Measurements from ENCODE around the gene MCF2L2. TPM values are rescaled to one million over a fixed set of nuclear protein-coding genes. Genes with fewer than 3 reads are reported as not detected.

MCF2L2 gene
- total and polyA plus RNA-seq, 2 donors (not counting 3 experiments of a cell fraction or from before 2014, with no cell fraction given), result 0.15 to 1.1 TPM

GRCh38 chr3:183332487-183332886 lies 95.9 kb downstream of the MCF2L2 start:
- no peaks in the 10 kb centered on the region for H4K20me1 ChIP-seq (replicated peaks; ENCODE audit: control insufficient read depth, extremely low read depth, insufficient read depth, low read length)
- H3K27ac ChIP-seq (ENCODE audit: insufficient read depth, low read depth, low read length), result no peak overlapping the region
- H3K9me3 ChIP-seq (replicated peaks; ENCODE audit: control insufficient read depth, insufficient read depth, low read length), result no peaks in the 10 kb centered on the region
- POLR2A ChIA-PET, result no interaction called here
- CTCF ChIA-PET, result no interaction called here
- H3K9ac ChIP-seq (replicated peaks; ENCODE audit: extremely low read depth, insufficient read depth, low read length), result no peak overlapping the region
- DNase-seq (ENCODE audit: low read depth, low spot score), result no peak
- no peak for FAIRE-seq
- dilution Hi-C loops (cut with MboI; ENCODE audit: extremely low pct_ligation_motif_present, low sequenced_read_pairs) (no loop called here), intact Hi-C loops (cut with micrococcal nuclease) (no loop called here)
- H3K36me3 ChIP-seq (ENCODE audit: control insufficient read depth in 2 of 2, extremely low read depth in 1 of 2, insufficient read depth in 2 of 2, low read length in 2 of 2), result no peaks in the 10 kb centered on the region
- no peaks in the 10 kb centered on the region for H3K9me1 ChIP-seq (replicated peaks; ENCODE audit: control insufficient read depth, extremely low read depth, insufficient read depth, low read length)
- no peak overlapping the region for H3K4me2 ChIP-seq (ENCODE audit: insufficient read depth, low read length)
- H3K4me3 ChIP-seq (replicated peaks in 1 of 3; ENCODE audit: insufficient read depth in 1 of 3, low read depth in 1 of 3, low read length in 3 of 3), result no peak overlapping the region
- BruUV-seq (replicated peaks), result no TSS peak
- no peaks in the 10 kb centered on the region for H3K27me3 ChIP-seq (ENCODE audit: control insufficient read depth in 2 of 2, insufficient read depth in 2 of 2, low read length in 2 of 2)
- no peaks in the 10 kb centered on the region for H3K79me2 ChIP-seq (ENCODE audit: control insufficient read depth, insufficient read depth, low read length)
- H2AFZ ChIP-seq (ENCODE audit: low read depth, low read length), result no peak overlapping the region
- peaks cover 16% of the 10 kb centered on the region for H3K4me1 ChIP-seq (ENCODE audit: control insufficient read depth, extremely low read depth, insufficient read depth, low read length)
- no peak for TF ChIP-seq POLR2AphosphoS5 (IDR thresholded peaks at IDR 0.05; ENCODE audit: insufficient read depth, low read depth, low read length)

GRCh38 chr3:183331498-183331897 lies 96.9 kb downstream of the MCF2L2 start:
- Histone ChIP-seq H3K4me1 (ENCODE audit: control insufficient read depth, extremely low read depth, insufficient read depth, low read length) (peaks cover 19% of the 10 kb centered on the region), H3K4me3 (replicated peaks in 1 of 3; ENCODE audit: insufficient read depth in 1 of 3, low read depth in 1 of 3, low read length in 3 of 3) (no peak overlapping the region), H3K27ac (ENCODE audit: insufficient read depth, low read depth, low read length) (no peak overlapping the region), H2AFZ (ENCODE audit: low read depth, low read length) (no peak overlapping the region), H3K9ac (replicated peaks; ENCODE audit: extremely low read depth, insufficient read depth, low read length) (no peak overlapping the region), H3K9me3 (replicated peaks; ENCODE audit: control insufficient read depth, insufficient read depth, low read length) (no peaks in the 10 kb centered on the region), H4K20me1 (replicated peaks; ENCODE audit: control insufficient read depth, extremely low read depth, insufficient read depth, low read length) (no peaks in the 10 kb centered on the region), H3K79me2 (ENCODE audit: control insufficient read depth, insufficient read depth, low read length) (no peaks in the 10 kb centered on the region), H3K36me3 (ENCODE audit: control insufficient read depth in 2 of 2, extremely low read depth in 1 of 2, insufficient read depth in 2 of 2, low read length in 2 of 2) (no peaks in the 10 kb centered on the region), H3K4me2 (ENCODE audit: insufficient read depth, low read length) (no peak overlapping the region), H3K9me1 (replicated peaks; ENCODE audit: control insufficient read depth, extremely low read depth, insufficient read depth, low read length) (no peaks in the 10 kb centered on the region), H3K27me3 (ENCODE audit: control insufficient read depth in 2 of 2, insufficient read depth in 2 of 2, low read length in 2 of 2) (no peaks in the 10 kb centered on the region)
- TF ChIP-seq POLR2AphosphoS5 (IDR thresholded peaks at IDR 0.05; ENCODE audit: insufficient read depth, low read depth, low read length) (no peak), JUN (IDR thresholded peaks at IDR 0.05; ENCODE audit: borderline replicate concordance, insufficient read depth, insufficient read length, low read depth) (no peak), CTCF (IDR thresholded peaks at IDR 0.05; ENCODE audit: extremely low read depth in 1 of 2, insufficient read depth in 1 of 2, low read depth in 1 of 2, low read length in 2 of 2) (no peak)
- POLR2A ChIA-PET, result no interaction called here
- BruUV-seq (replicated peaks), result no TSS peak
- dilution Hi-C loops (cut with MboI; ENCODE audit: extremely low pct_ligation_motif_present, low sequenced_read_pairs), result no loop called here
- no peak for DNase-seq (ENCODE audit: low read depth, low spot score)
- CTCF ChIA-PET, result interaction anchor here (0.6 to 0.8 kb wide), 3 partner anchors 28 to 146 kb away, joined by 3 read pairs; no protein-coding TSS in a partner anchor
- no peak for FAIRE-seq
- intact Hi-C loops (cut with micrococcal nuclease), result no loop called here
